AG09309 (cell line): ENCODE data around the gene CCM2.

ENCODE experiments used
- DNase-seq: peaks from one replicate; pipeline ENCODE4 v3.0.0-alpha.2; 2010; ENCODE audit warnings: low read depth
- H3K4me3 ChIP-seq: 2 replicates; pipeline ENCODE4 v1.5.1; 2011; ENCODE audit warnings: mild to moderate bottlenecking, low read depth, low read length, moderate library complexity; ENCODE audit not compliant: control insufficient read depth
- TF ChIP-seq, protein P1 (sequence below): IDR thresholded peaks from 2 replicates; pipeline ENCODE4 v1.5.1; 2011; ENCODE audit warnings: mild to moderate bottlenecking, low read depth, low read length, inconsistent platforms; ENCODE audit not compliant: insufficient read depth, control insufficient read depth; ENCODE audit errors: missing control alignments

The CCM2 gene

GRCh38 chr7:45081670-45081974, 81.6 kb downstream of the CCM2 start:
- H3K4me3 ChIP-seq, result no peak overlapping the region
- no peak for DNase-seq
- TF ChIP-seq, protein P1, sequence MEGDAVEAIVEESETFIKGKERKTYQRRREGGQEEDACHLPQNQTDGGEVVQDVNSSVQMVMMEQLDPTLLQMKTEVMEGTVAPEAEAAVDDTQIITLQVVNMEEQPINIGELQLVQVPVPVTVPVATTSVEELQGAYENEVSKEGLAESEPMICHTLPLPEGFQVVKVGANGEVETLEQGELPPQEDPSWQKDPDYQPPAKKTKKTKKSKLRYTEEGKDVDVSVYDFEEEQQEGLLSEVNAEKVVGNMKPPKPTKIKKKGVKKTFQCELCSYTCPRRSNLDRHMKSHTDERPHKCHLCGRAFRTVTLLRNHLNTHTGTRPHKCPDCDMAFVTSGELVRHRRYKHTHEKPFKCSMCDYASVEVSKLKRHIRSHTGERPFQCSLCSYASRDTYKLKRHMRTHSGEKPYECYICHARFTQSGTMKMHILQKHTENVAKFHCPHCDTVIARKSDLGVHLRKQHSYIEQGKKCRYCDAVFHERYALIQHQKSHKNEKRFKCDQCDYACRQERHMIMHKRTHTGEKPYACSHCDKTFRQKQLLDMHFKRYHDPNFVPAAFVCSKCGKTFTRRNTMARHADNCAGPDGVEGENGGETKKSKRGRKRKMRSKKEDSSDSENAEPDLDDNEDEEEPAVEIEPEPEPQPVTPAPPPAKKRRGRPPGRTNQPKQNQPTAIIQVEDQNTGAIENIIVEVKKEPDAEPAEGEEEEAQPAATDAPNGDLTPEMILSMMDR, result no peak

- TF ChIP-seq, protein P1, result no peak
- H3K4me3 ChIP-seq, result no peak overlapping the region
- no peak for DNase-seq
Measured at GRCh38 chr7:45082031-45082830, 82.2 kb downstream of the CCM2 start.

- TF ChIP-seq, protein P1, result no peak
- no peak overlapping the region for H3K4me3 ChIP-seq
- DNase-seq, result no peak
Measured at GRCh38 chr7:45082831-45083331, 82.9 kb downstream of the CCM2 start.

DNA sequence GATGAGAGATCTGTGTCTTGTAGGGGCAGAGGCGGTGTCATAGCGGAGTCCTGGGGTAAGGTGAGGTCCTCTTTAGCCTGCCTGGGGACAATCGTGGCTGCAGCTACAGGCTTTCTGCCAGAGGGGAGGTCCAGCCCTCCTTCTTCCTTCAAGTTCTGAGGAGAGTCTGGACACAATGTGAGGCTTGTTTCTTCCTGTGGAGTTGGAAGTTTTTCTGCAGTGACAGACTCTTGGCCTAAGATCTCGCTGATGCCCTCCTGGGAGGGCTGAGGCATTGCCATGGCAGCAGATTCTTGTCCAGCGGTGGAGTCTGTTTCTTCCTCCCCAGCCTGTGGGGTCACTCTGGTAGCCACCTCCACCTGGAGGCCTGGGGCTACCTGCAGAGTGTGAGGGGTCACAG, 84.3 kb downstream of the CCM2 start:
- TF ChIP-seq, protein P1, result no peak
- DNase-seq, result no peak
- H3K4me3 ChIP-seq, result no peak overlapping the region

- TF ChIP-seq, protein P1, result no peak
- no peak for DNase-seq
- no peak overlapping the region for H3K4me3 ChIP-seq
Measured at GRCh38 chr7:45084901-45085618, 85.1 kb downstream of the CCM2 start.

- DNase-seq, result no peak
- TF ChIP-seq, protein P1, result no peak
- no peak overlapping the region for H3K4me3 ChIP-seq
Measured at GRCh38 chr7:45085619-45086200, 85.7 kb downstream of the CCM2 start.
